GM18505 (cell line): ENCODE data around the gene HAP1.

Experiments used
- ATAC-seq: cut with Tn5 transposase; IDR thresholded peaks from one replicate; pipeline ENCODE4 v1.9.1; 2021; ENCODE audit not compliant: unreplicated experiment
- POLR2A ChIP-seq: IDR thresholded peaks from 4 replicates; pipeline ENCODE4 v1.6.1; 2011; ENCODE audit warnings: borderline replicate concordance; ENCODE audit not compliant: insufficient read depth, insufficient read length; ENCODE audit errors: extremely low read depth

Gene HAP1

GRCh38 chr17:41772218-41772585 lies 37.8 kb upstream of the HAP1 start:
- ATAC-seq, result no peak
- TF ChIP-seq POLR2A, result no peak

- TF ChIP-seq POLR2A, result no peak
- ATAC-seq, result no peak
Measured at GRCh38 chr17:41771389-41772206, 37.2 kb upstream of the HAP1 start.

- no peak for ATAC-seq
- no peak for TF ChIP-seq POLR2A
Measured at GRCh38 chr17:41769985-41770384, 35.5 kb upstream of the HAP1 start.

GRCh38 chr17:41769346-41769862 lies 35.0 kb upstream of the HAP1 start:
- no peak for TF ChIP-seq POLR2A
- ATAC-seq, result no peak

GRCh38 chr17:41768682-41769288 lies 34.3 kb upstream of the HAP1 start:
- ATAC-seq, result no peak
- no peak for TF ChIP-seq POLR2A

GRCh38 chr17:41767324-41768042 lies 33.0 kb upstream of the HAP1 start:
- no peak for ATAC-seq
- no peak for TF ChIP-seq POLR2A

- no peak for ATAC-seq
- TF ChIP-seq POLR2A, result no peak
Measured at GRCh38 chr17:41766135-41766534, 31.7 kb upstream of the HAP1 start.

GRCh38 chr17:41763327-41763726 lies 28.9 kb upstream of the HAP1 start:
- ATAC-seq, result no peak
- TF ChIP-seq POLR2A, result no peak

- no peak for ATAC-seq
Measured at GRCh38 chr17:41762841-41763240, 28.4 kb upstream of the HAP1 start.

GRCh38 chr17:41762391-41762790 lies 27.9 kb upstream of the HAP1 start:
- no peak for TF ChIP-seq POLR2A

More at GRCh38 chr17:41762841-41763240, 28.4 kb upstream of the HAP1 start:
- no peak for TF ChIP-seq POLR2A

GRCh38 chr17:41760878-41761277 lies 26.4 kb upstream of the HAP1 start:
- no peak for TF ChIP-seq POLR2A
- no peak for ATAC-seq

More at GRCh38 chr17:41762391-41762790, 27.9 kb upstream of the HAP1 start:
- ATAC-seq, result no peak

GRCh38 chr17:41758601-41759000 lies 24.2 kb upstream of the HAP1 start:
- ATAC-seq, result no peak
- TF ChIP-seq POLR2A, result no peak

- no peak for TF ChIP-seq POLR2A
- no peak for ATAC-seq
Measured at GRCh38 chr17:41754066-41754465, 19.6 kb upstream of the HAP1 start.
